ENCODE results near the gene VWA8. TPM values are rescaled to one million over a fixed set of nuclear protein-coding genes. Genes with fewer than 3 reads are reported as not detected.
"Not testable (repeated sequence)": the region's sequence is repeated elsewhere in the genome, so short reads cannot be mapped to it uniquely, and the experiment has no call there.

Gene VWA8
- total RNA-seq, 1 donor from 2014 or later: 12.2 TPM

GRCh38 chr13:41641429-41641828 is 319.5 kb downstream of the VWA8 start:
- TF ChIP-seq CTCF (IDR thresholded peaks at IDR 0.05): no peak
- no peak for DNase-seq (ENCODE audit: low spot score)
- no peak overlapping the region for H3K4me3 Mint-ChIP-seq (ENCODE audit: unreplicated experiment)
- no peak overlapping the region for H3K27ac Mint-ChIP-seq (ENCODE audit: unreplicated experiment)
- peaks cover 7% of the 10 kb centered on the region for H3K36me3 Mint-ChIP-seq (ENCODE audit: low read depth)
- H3K4me1 Mint-ChIP-seq (ENCODE audit: low read depth): peaks cover 21% of the 10 kb centered on the region
- no peaks in the 10 kb centered on the region for H3K27me3 Mint-ChIP-seq (ENCODE audit: low read depth)
- H3K9me3 Mint-ChIP-seq (ENCODE audit: low read depth): no peaks in the 10 kb centered on the region

- DNase-seq (ENCODE audit: low spot score): no peak
- Mint-ChIP-seq H3K9me3 (ENCODE audit: low read depth) (no peaks in the 10 kb centered on the region), H3K4me1 (ENCODE audit: low read depth) (peaks cover 12% of the 10 kb centered on the region), H3K36me3 (ENCODE audit: low read depth) (peaks cover 7% of the 10 kb centered on the region), H3K27ac (ENCODE audit: unreplicated experiment) (no peak overlapping the region), H3K27me3 (ENCODE audit: low read depth) (no peaks in the 10 kb centered on the region), H3K4me3 (ENCODE audit: unreplicated experiment) (no peak overlapping the region)
- no peak for TF ChIP-seq CTCF (IDR thresholded peaks at IDR 0.05)
Observed at GRCh38 chr13:41639955-41640780, 320.7 kb downstream of the VWA8 start.

GRCh38 chr13:41639237-41639904 is 321.5 kb downstream of the VWA8 start:
- Mint-ChIP-seq H3K36me3 (ENCODE audit: low read depth) (peaks cover 7% of the 10 kb centered on the region), H3K27ac (ENCODE audit: unreplicated experiment) (no peak overlapping the region), H3K27me3 (ENCODE audit: low read depth) (no peaks in the 10 kb centered on the region), H3K4me1 (ENCODE audit: low read depth) (peaks cover 4% of the 10 kb centered on the region), H3K9me3 (ENCODE audit: low read depth) (no peaks in the 10 kb centered on the region), H3K4me3 (ENCODE audit: unreplicated experiment) (no peak overlapping the region)
- no peak for DNase-seq (ENCODE audit: low spot score)
- no peak for TF ChIP-seq CTCF (IDR thresholded peaks at IDR 0.05)

GRCh38 chr13:41637586-41637985 is 323.3 kb downstream of the VWA8 start:
- H3K36me3 Mint-ChIP-seq (ENCODE audit: low read depth): peaks cover 5% of the 10 kb centered on the region
- H3K4me3 Mint-ChIP-seq (ENCODE audit: unreplicated experiment): no peak overlapping the region
- no peaks in the 10 kb centered on the region for H3K9me3 Mint-ChIP-seq (ENCODE audit: low read depth)
- H3K27ac Mint-ChIP-seq (ENCODE audit: unreplicated experiment): no peak overlapping the region
- H3K4me1 Mint-ChIP-seq (ENCODE audit: low read depth): peaks cover 3% of the 10 kb centered on the region
- no peak for TF ChIP-seq CTCF (IDR thresholded peaks at IDR 0.05)
- no peak for DNase-seq (ENCODE audit: low spot score)
- H3K27me3 Mint-ChIP-seq (ENCODE audit: low read depth): no peaks in the 10 kb centered on the region

- not testable (repeated sequence) for H3K9me3 Mint-ChIP-seq (ENCODE audit: low read depth); H3K36me3 Mint-ChIP-seq (ENCODE audit: low read depth); DNase-seq (ENCODE audit: low spot score); H3K4me1 Mint-ChIP-seq (ENCODE audit: low read depth); H3K4me3 Mint-ChIP-seq (ENCODE audit: unreplicated experiment); H3K27ac Mint-ChIP-seq (ENCODE audit: unreplicated experiment); H3K27me3 Mint-ChIP-seq (ENCODE audit: low read depth)
Observed at GRCh38 chr13:41637032-41637431, 323.9 kb downstream of the VWA8 start.

GRCh38 chr13:41636590-41636989 is 324.3 kb downstream of the VWA8 start:
- not testable (repeated sequence) for H3K4me1 Mint-ChIP-seq (ENCODE audit: low read depth); DNase-seq (ENCODE audit: low spot score); H3K27me3 Mint-ChIP-seq (ENCODE audit: low read depth); H3K27ac Mint-ChIP-seq (ENCODE audit: unreplicated experiment); H3K4me3 Mint-ChIP-seq (ENCODE audit: unreplicated experiment); H3K36me3 Mint-ChIP-seq (ENCODE audit: low read depth); H3K9me3 Mint-ChIP-seq (ENCODE audit: low read depth)
